Measurements from ENCODE around the gene OR10G8. TPM values are rescaled to one million over a fixed set of nuclear protein-coding genes. Genes with fewer than 3 reads are reported as not detected.
A peak's percentile ranks its signal among the peaks of the same experiment; 100 is the strongest.

The OR10G8 gene
- total and polyA plus RNA-seq, 5 donors = not detected

GRCh38 chr11:124052966-124053365 is 26.4 kb downstream of the OR10G8 start:
- intact Hi-C loops (cut with DNase I) = no loop called here
- DNase-seq = no peak
- 93% methylated on average over 3 of the region's 3 CpGs for WGBS

DNA sequence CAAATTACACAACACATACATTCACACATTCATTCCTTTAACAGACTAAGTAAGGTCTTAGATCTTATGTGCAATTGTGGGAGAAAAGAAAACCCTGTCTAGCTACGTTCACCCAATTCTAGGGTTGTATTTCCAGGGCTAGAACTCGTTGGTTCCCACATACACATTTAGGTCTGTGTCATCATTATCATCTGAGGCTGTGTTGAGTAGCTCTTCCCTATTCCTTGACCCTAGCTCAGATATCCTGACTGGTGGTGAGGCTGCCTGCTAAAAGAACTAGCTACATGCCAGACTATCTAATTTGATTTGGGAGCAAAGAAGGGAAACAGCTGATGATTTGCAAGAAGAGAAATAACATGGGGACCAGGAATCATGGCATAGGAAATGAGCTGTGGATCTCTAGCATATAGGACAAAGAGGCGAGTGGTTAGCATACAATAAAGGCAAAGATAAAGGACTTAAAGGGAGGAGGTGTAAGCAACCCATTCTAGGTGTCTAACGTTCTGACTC is 42.1 kb downstream of the OR10G8 start:
- Histone ChIP-seq H3K9me3 (ENCODE audit: control insufficient read depth, low read length) (no peaks in the 10 kb centered on the region), H3K4me3 (ENCODE audit: low read length) (no peak overlapping the region), H3K27ac (ENCODE audit: low read length) (no peak overlapping the region), H3K27me3 (ENCODE audit: control insufficient read depth, insufficient read depth) (peaks cover 2% of the 10 kb centered on the region), H3K4me1 (ENCODE audit: control insufficient read depth, insufficient read depth, low read length) (no peaks in the 10 kb centered on the region)
- ATAC-seq = no peak
- 44% methylated on average over 4 of the region's 4 CpGs for WGBS
- no peak for DNase-seq
- intact Hi-C loops (cut with DNase I) = no loop called here

More at GRCh38 chr11:124052966-124053365, 26.4 kb downstream of the OR10G8 start:
- ATAC-seq = no peak
- Histone ChIP-seq H3K27me3 (ENCODE audit: control insufficient read depth, insufficient read depth) (no peaks in the 10 kb centered on the region), H3K4me3 (ENCODE audit: low read length) (no peak overlapping the region), H3K9me3 (ENCODE audit: control insufficient read depth, low read length) (no peaks in the 10 kb centered on the region), H3K27ac (ENCODE audit: low read length) (no peak overlapping the region), H3K4me1 (ENCODE audit: control insufficient read depth, insufficient read depth, low read length) (no peaks in the 10 kb centered on the region)

DNA sequence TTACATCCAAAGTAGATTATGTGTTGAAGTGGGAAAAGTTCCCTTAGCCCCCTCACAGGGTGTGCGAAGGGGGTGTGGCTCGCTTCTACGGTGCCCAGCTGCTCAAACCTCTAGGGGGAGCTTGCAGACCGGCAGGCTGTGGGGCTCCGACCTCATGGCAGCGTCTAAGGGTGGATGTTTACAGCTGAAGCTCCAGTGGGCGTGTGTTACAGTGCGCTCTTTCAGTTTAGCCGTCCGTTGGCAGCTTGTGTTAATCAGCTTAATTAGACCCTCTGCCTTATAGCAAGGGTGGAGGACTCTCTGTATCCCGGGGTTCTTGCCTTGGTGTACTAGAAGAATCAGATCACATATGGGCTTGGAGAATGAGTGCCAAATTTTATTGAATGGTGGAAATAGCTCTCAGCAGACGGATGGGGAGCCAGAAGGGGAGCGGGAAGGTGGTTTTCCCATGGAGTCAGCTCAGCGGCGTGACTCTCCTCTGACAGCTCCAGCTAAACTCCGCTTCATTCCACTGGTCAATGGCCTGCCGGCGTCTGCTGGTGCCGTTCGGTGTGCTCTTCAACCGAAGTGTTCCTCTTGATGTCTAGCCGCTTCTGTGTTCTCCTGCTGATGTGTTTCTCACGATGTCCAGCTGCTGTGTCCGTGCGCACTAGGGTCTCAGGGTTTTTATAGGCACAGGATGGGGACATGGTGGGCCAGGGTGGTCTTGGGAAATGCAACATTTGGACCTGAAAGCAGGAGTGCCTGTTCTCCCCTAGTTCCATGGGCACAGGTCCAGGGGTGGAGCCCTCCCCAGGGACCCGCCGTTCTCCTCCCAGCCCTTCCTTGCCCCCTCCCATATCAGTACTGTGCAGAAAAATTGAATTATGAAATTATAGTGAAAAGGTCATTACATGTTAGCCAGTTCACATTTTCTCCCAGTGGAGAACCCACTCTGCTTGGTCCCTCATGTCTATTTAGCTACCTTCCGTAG is 43.1 kb downstream of the OR10G8 start:
- Histone ChIP-seq H3K4me1 (ENCODE audit: control insufficient read depth, insufficient read depth, low read length) (no peaks in the 10 kb centered on the region), H3K27me3 (ENCODE audit: control insufficient read depth, insufficient read depth) (peaks cover 2% of the 10 kb centered on the region), H3K4me3 (ENCODE audit: low read length) (no peak overlapping the region), H3K27ac (ENCODE audit: low read length) (no peak overlapping the region), H3K9me3 (ENCODE audit: control insufficient read depth, low read length) (no peaks in the 10 kb centered on the region)
- WGBS = 28% methylated on average over 28 of the region's 28 CpGs
- peak; percentile 74 to 76 for ATAC-seq
- intact Hi-C loops (cut with DNase I) = loop anchor here in 3 of 4 donors (10.0 kb wide), 2 partner anchors 125 to 135 kb away; no protein-coding TSS in a partner anchor
- peak; percentile 28 to 72 (median 67) for DNase-seq

GRCh38 chr11:124070915-124071622 is 44.5 kb downstream of the OR10G8 start:
- DNase-seq (peak; percentile 55 to 69 (median 56)), ATAC-seq (no peak)
- Histone ChIP-seq H3K4me1 (ENCODE audit: control insufficient read depth, insufficient read depth, low read length) (no peaks in the 10 kb centered on the region), H3K9me3 (ENCODE audit: control insufficient read depth, low read length) (no peaks in the 10 kb centered on the region), H3K27ac (ENCODE audit: low read length) (no peak overlapping the region), H3K27me3 (ENCODE audit: control insufficient read depth, insufficient read depth) (peaks cover 2% of the 10 kb centered on the region), H3K4me3 (ENCODE audit: low read length) (no peak overlapping the region)
- WGBS = 4% methylated on average over 8 of the region's 8 CpGs
- intact Hi-C loops (cut with DNase I) = loop anchor here in 3 of 4 donors (10.0 kb wide), 2 partner anchors 124 to 134 kb away; no protein-coding TSS in a partner anchor

DNA sequence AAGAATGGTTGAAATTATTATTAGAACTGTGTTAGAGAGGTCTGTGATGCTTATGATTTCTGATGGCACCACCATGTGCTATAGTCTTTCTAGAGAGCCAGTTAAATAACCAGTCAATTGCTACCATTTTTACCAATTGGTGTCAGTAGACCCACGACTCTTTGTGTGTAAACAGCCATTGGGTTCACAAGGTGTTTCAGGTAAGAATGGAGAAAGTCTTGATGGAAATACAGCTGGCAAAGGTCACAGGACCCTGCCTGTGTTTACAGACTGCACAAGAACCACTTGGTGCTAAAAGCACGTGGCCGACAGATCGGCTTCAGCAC is 45.0 kb downstream of the OR10G8 start:
- intact Hi-C loops (cut with DNase I) = loop anchor here in 3 of 4 donors (10.0 kb wide), 2 partner anchors 123 to 133 kb away; no protein-coding TSS in a partner anchor
- no peak overlapping the region for H3K27ac ChIP-seq (ENCODE audit: low read length)
- peaks cover 2% of the 10 kb centered on the region for H3K27me3 ChIP-seq (ENCODE audit: control insufficient read depth, insufficient read depth)
- no peaks in the 10 kb centered on the region for H3K4me1 ChIP-seq (ENCODE audit: control insufficient read depth, insufficient read depth, low read length)
- WGBS = 50% methylated on average over 4 of the region's 4 CpGs
- no peak for ATAC-seq
- no peak overlapping the region for H3K4me3 ChIP-seq (ENCODE audit: low read length)
- DNase-seq = no peak
- H3K9me3 ChIP-seq (ENCODE audit: control insufficient read depth, low read length) = no peaks in the 10 kb centered on the region

- Histone ChIP-seq H3K4me3 (ENCODE audit: low read length) (no peak overlapping the region), H3K9me3 (ENCODE audit: control insufficient read depth, low read length) (no peaks in the 10 kb centered on the region), H3K27me3 (ENCODE audit: control insufficient read depth, insufficient read depth) (peaks cover 1% of the 10 kb centered on the region), H3K4me1 (ENCODE audit: control insufficient read depth, insufficient read depth, low read length) (no peaks in the 10 kb centered on the region), H3K27ac (ENCODE audit: low read length) (no peak overlapping the region)
- intact Hi-C loops (cut with DNase I) = loop anchor here in 3 of 4 donors (10.0 kb wide), 2 partner anchors 123 to 133 kb away; no protein-coding TSS in a partner anchor
- DNase-seq = no peak
- 85% methylated on average over 8 of the region's 8 CpGs for WGBS
- no peak for ATAC-seq
Measured at GRCh38 chr11:124072147-124072546, 45.5 kb downstream of the OR10G8 start.

DNA sequence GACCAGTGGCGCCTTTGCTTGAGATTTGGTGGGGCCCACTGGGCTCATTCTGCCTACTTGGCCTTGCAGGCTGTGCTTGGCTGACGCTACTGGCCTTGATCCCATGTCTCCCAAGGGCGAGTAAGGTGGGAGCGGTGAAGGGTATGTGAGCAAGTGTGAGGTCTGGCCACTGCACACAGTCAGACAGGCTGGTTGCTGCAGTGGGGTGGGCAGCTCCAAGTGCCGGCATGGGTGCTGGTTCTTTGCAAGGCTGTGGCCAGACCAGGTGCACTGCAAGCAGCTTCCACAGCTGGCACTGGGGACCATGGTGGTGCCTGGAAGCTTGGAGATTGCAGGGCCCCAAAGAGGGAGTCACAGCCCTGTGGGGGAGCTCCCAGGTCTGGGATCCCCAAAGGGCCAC is 48.0 kb downstream of the OR10G8 start:
- whole genome bisulfite sequencing = 91% methylated on average over 5 of the region's 5 CpGs
- Histone ChIP-seq H3K27me3 (ENCODE audit: control insufficient read depth, insufficient read depth) (no peaks in the 10 kb centered on the region), H3K9me3 (ENCODE audit: control insufficient read depth, low read length) (no peaks in the 10 kb centered on the region), H3K27ac (ENCODE audit: low read length) (no peak overlapping the region), H3K4me3 (ENCODE audit: low read length) (no peak overlapping the region), H3K4me1 (ENCODE audit: control insufficient read depth, insufficient read depth, low read length) (no peaks in the 10 kb centered on the region)
- ATAC-seq (no peak), DNase-seq (no peak)
- intact Hi-C loops (cut with DNase I) = loop anchor here in 3 of 4 donors (10.0 kb wide), 2 partner anchors 120 to 130 kb away; no protein-coding TSS in a partner anchor

GRCh38 chr11:124075492-124075840 is 48.9 kb downstream of the OR10G8 start:
- no peaks in the 10 kb centered on the region for H3K4me1 ChIP-seq (ENCODE audit: control insufficient read depth, insufficient read depth, low read length)
- 74% methylated on average over 6 of the region's 6 CpGs for WGBS
- ATAC-seq (peak; percentile 18 to 39), DNase-seq (no peak)
- no peaks in the 10 kb centered on the region for H3K27me3 ChIP-seq (ENCODE audit: control insufficient read depth, insufficient read depth)
- H3K9me3 ChIP-seq (ENCODE audit: control insufficient read depth, low read length) = no peaks in the 10 kb centered on the region
- intact Hi-C loops (cut with DNase I) = loop anchor here in 3 of 4 donors (10.0 kb wide), 2 partner anchors 119 to 129 kb away; no protein-coding TSS in a partner anchor
- H3K4me3 ChIP-seq (ENCODE audit: low read length) = no peak overlapping the region
- no peak overlapping the region for H3K27ac ChIP-seq (ENCODE audit: low read length)

DNA sequence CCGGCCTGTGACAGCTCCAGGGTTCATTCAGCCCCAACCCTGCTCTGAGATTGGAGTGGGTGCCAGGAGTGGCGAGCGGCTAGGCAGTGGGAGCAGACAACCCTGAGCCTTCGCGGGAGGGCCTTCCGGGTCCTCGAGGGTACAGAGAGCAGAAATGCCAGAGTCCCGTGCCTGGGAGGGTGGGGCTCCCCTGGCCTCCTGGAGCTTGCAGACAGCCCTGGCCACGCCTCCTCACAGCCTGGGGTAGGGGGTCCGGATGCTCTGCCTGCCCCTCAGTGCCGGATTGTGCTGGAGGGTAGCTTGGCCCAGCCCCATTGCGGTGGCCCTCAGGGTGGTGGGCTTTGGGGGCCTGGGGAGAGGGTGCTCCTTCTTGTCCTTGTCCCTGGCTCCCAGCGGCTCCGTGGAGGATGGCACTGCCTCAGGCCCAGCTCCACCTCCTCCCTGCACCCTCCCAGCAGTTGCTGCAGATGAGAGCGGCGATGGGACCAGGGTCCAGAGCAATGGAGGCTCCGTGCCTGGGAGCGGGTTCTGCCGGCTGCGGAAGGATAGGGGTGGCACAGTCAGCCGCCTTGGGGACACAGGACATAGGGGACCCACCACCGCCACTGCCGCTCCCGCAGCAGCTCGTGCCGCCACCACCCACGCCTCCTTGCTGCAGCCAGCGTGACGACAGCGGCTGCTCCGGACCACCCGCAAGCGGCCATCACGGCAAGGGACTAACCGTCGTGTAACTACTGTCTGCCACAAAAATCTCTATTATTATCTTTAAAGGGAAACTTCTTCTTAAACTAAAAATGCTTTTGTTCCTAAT is 49.4 kb downstream of the OR10G8 start:
- DNase-seq = peak; percentile 31 to 59 (median 52)
- intact Hi-C loops (cut with DNase I) = loop anchor here in 3 of 4 donors (10.0 kb wide), 2 partner anchors 119 to 129 kb away; no protein-coding TSS in a partner anchor
- H3K4me1 ChIP-seq (ENCODE audit: control insufficient read depth, insufficient read depth, low read length) = no peaks in the 10 kb centered on the region
- no peaks in the 10 kb centered on the region for H3K9me3 ChIP-seq (ENCODE audit: control insufficient read depth, low read length)
- no peak overlapping the region for H3K27ac ChIP-seq (ENCODE audit: low read length)
- H3K4me3 ChIP-seq (ENCODE audit: low read length) = peak overlapping the region; percentile 18
- ATAC-seq = peak; percentile 61 to 78
- no peaks in the 10 kb centered on the region for H3K27me3 ChIP-seq (ENCODE audit: control insufficient read depth, insufficient read depth)
- WGBS = 7% methylated on average over 36 of the region's 36 CpGs

DNA sequence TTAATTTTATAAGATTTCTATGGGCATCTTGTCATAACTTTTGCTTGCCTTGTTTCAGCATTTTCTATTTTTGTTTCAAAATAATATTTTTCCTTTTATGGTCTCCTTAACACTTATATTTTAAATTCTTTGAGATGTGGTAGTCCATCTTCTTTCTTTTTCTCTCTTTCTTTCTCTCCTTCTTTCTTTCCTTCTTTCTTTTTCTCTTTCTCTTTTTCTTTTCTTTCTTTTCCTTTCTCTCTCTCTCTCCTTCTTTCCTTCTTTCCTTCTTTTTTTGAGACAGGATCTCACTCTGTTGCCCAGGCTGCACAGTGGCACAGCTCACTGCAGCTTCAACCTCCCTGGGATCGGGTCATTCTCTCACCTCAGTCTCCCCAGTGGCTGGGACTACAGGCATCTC is 50.7 kb downstream of the OR10G8 start:
- Histone ChIP-seq H3K27me3 (ENCODE audit: control insufficient read depth, insufficient read depth) (no peaks in the 10 kb centered on the region), H3K27ac (ENCODE audit: low read length) (no peak overlapping the region), H3K4me1 (ENCODE audit: control insufficient read depth, insufficient read depth, low read length) (no peaks in the 10 kb centered on the region), H3K4me3 (ENCODE audit: low read length) (no peak overlapping the region), H3K9me3 (ENCODE audit: control insufficient read depth, low read length) (no peaks in the 10 kb centered on the region)
- whole genome bisulfite sequencing = 89% methylated on average over 1 of the region's 1 CpG
- ATAC-seq = no peak
- intact Hi-C loops (cut with DNase I) = loop anchor here in 3 of 4 donors (10.0 kb wide), 2 partner anchors 118 to 128 kb away; no protein-coding TSS in a partner anchor
- DNase-seq = no peak
